ENCODE measurements around the gene EIF3B. TPM values are rescaled to one million over a fixed set of nuclear protein-coding genes. Genes with fewer than 3 reads are reported as not detected.

Gene EIF3B
- total RNA-seq, 1 experiment from 2014 or later = 333 TPM

GRCh38 chr7:2357165-2357564 lies 2.5 kb downstream of the EIF3B start:
- no peak overlapping the region for H3K27ac Mint-ChIP-seq (ENCODE audit: unreplicated experiment)
- no TSS peak for BruUV-seq (replicated peaks)
- CTCF ChIA-PET = interaction anchor here (0.6 kb wide), 1 partner anchor 338 kb away, joined by 5 read pairs; no protein-coding TSS in a partner anchor
- H3K36me3 Mint-ChIP-seq (ENCODE audit: insufficient read depth, unreplicated experiment) = peaks cover 95% of the 10 kb centered on the region
- no peaks in the 10 kb centered on the region for H3K9me3 Mint-ChIP-seq (ENCODE audit: low read depth, unreplicated experiment)
- no peaks in the 10 kb centered on the region for H3K27me3 Mint-ChIP-seq (ENCODE audit: unreplicated experiment)
- no peak for DNase-seq
- H3K4me3 Mint-ChIP-seq (ENCODE audit: low read depth, unreplicated experiment) = peak overlapping the region; percentile 51
- intact Hi-C loops (cut with micrococcal nuclease; ENCODE audit: unreplicated experiment) = no loop called here
- H3K4me1 Mint-ChIP-seq (ENCODE audit: low read depth, unreplicated experiment) = peaks cover 25% of the 10 kb centered on the region
- no peak for TF ChIP-seq CTCF (IDR thresholded peaks at IDR 0.05; ENCODE audit: unreplicated experiment)

DNA sequence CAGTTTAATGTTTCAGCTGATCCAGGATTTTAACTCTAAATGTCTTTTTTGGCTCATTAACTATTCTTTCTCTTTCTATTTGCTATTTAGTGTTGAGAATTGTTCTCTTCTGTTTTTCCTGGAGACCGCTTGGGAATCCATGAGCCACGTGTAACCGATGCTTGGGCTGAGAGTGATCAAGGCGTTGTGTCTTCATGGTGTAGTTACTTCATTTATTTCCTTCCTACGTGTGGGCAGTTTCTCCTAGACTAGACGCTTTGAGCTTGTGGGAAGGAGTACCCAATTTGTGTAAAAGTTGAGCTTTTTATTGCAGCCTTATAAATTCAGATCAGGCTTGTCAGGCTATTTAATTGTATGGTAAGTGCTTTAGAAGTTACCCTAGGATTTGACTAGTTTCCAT lies 2.9 kb downstream of the EIF3B start:
- Mint-ChIP-seq H3K4me1 (ENCODE audit: low read depth, unreplicated experiment) (peaks cover 25% of the 10 kb centered on the region), H3K27ac (ENCODE audit: unreplicated experiment) (no peak overlapping the region), H3K4me3 (ENCODE audit: low read depth, unreplicated experiment) (peak overlapping the region; percentile 51), H3K27me3 (ENCODE audit: unreplicated experiment) (no peaks in the 10 kb centered on the region), H3K9me3 (ENCODE audit: low read depth, unreplicated experiment) (no peaks in the 10 kb centered on the region), H3K36me3 (ENCODE audit: insufficient read depth, unreplicated experiment) (peaks cover 96% of the 10 kb centered on the region)
- no peak for DNase-seq
- CTCF ChIA-PET = interaction anchor here (0.6 kb wide), 1 partner anchor 338 kb away, joined by 5 read pairs; no protein-coding TSS in a partner anchor
- no peak for TF ChIP-seq CTCF (IDR thresholded peaks at IDR 0.05; ENCODE audit: unreplicated experiment)
- intact Hi-C loops (cut with micrococcal nuclease; ENCODE audit: unreplicated experiment) = no loop called here
- no TSS peak for BruUV-seq (replicated peaks)

DNA sequence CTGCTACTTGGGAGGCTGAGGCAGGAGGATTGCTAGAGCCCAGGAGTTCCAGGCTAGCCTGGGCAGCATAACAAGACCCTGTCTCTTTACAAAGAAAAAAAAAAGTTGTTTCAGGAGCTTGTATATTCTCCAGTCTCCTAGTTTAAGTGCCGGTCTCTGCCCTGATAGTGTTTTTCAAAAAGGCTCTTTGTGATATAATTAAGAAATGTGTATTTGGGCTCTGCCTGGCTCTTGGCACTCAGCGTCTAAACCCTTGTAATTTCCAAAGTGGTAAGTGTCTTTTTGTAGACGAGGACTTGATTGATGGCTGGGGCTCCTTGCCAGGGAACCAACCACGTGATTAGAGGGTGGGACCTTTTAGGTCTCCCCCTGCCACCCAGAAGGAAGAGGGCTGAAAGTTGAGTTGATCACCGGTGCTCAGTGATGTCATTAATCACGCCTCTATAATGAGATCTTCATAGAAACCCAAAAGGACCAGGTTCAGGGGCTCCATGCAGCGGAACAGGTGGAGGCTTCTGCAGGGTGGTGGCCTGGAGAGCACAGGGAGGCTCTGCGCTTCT lies 4.4 kb downstream of the EIF3B start:
- CTCF ChIA-PET = no interaction called here
- no peak for DNase-seq
- no peaks in the 10 kb centered on the region for H3K9me3 Mint-ChIP-seq (ENCODE audit: low read depth, unreplicated experiment)
- BruUV-seq (replicated peaks) = no TSS peak
- no peak for TF ChIP-seq CTCF (IDR thresholded peaks at IDR 0.05; ENCODE audit: unreplicated experiment)
- H3K4me3 Mint-ChIP-seq (ENCODE audit: low read depth, unreplicated experiment) = no peak overlapping the region
- peaks cover 25% of the 10 kb centered on the region for H3K4me1 Mint-ChIP-seq (ENCODE audit: low read depth, unreplicated experiment)
- intact Hi-C loops (cut with micrococcal nuclease; ENCODE audit: unreplicated experiment) = no loop called here
- peaks cover 96% of the 10 kb centered on the region for H3K36me3 Mint-ChIP-seq (ENCODE audit: insufficient read depth, unreplicated experiment)
- H3K27me3 Mint-ChIP-seq (ENCODE audit: unreplicated experiment) = no peaks in the 10 kb centered on the region
- H3K27ac Mint-ChIP-seq (ENCODE audit: unreplicated experiment) = no peak overlapping the region

DNA sequence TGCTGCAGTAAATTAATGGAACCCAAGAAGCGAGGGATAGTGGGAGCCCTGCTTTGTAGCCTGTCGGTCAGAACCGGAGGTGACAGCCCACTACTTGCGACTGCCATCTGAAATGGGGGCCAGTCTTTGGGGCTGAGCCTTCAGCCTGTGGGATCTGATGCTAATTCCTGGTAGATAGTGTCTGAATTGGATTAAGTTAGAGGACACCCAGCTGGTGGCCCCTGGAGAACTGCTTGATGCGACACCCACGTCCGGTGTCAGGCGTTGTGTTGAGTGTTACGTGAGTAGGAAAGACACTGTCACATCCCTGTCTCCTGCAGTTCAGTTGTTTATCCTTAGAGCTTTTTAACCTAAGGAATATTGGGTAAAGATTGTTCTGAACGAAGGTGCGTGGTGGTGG lies 5.0 kb downstream of the EIF3B start:
- H3K36me3 Mint-ChIP-seq (ENCODE audit: insufficient read depth, unreplicated experiment) = peaks cover 96% of the 10 kb centered on the region
- H3K4me3 Mint-ChIP-seq (ENCODE audit: low read depth, unreplicated experiment) = no peak overlapping the region
- no peak for DNase-seq
- H3K27me3 Mint-ChIP-seq (ENCODE audit: unreplicated experiment) = no peaks in the 10 kb centered on the region
- BruUV-seq (replicated peaks) = no TSS peak
- H3K4me1 Mint-ChIP-seq (ENCODE audit: low read depth, unreplicated experiment) = peaks cover 25% of the 10 kb centered on the region
- CTCF ChIA-PET = no interaction called here
- intact Hi-C loops (cut with micrococcal nuclease; ENCODE audit: unreplicated experiment) = no loop called here
- no peak for TF ChIP-seq CTCF (IDR thresholded peaks at IDR 0.05; ENCODE audit: unreplicated experiment)
- no peak overlapping the region for H3K27ac Mint-ChIP-seq (ENCODE audit: unreplicated experiment)
- no peaks in the 10 kb centered on the region for H3K9me3 Mint-ChIP-seq (ENCODE audit: low read depth, unreplicated experiment)

All from Calu3 (cell line).